SJSA1 (cell line): ENCODE data around the gene CDADC1. TPM values are rescaled to one million over a fixed set of nuclear protein-coding genes. Genes with fewer than 3 reads are reported as not detected.

ENCODE experiments used
- DNase-seq, 2 experiments: peaks; one replicate each; pipeline ENCODE4 v3.0.0-alpha.2; 2015 to 2020; ENCODE audit warnings: low spot score in 2 of 2, low read depth in 1 of 2
- H3K27ac ChIP-seq: fragments of 250-450 bp; sonication (Bioruptor Pico); 2 replicates; pipeline ENCODE4 v1.5.1; 2020; ENCODE audit warnings: mild to moderate bottlenecking, moderate library complexity
- H3K27me3 ChIP-seq: fragments of 250-450 bp; sonication (Bioruptor Pico); replicated peaks from 2 replicates; pipeline ENCODE4 v1.5.1; 2020; ENCODE audit warnings: mild to moderate bottlenecking, moderate library complexity
- H3K36me3 ChIP-seq: fragments of 250-450 bp; sonication (Bioruptor Pico); 2 replicates; pipeline ENCODE4 v1.5.1; 2020; ENCODE audit warnings: mild to moderate bottlenecking
- H3K4me1 ChIP-seq: fragments of 250-450 bp; sonication (Bioruptor Pico); replicated peaks from 2 replicates; pipeline ENCODE4 v1.6.1; 2021; ENCODE audit warnings: mild to moderate bottlenecking
- H3K4me3 ChIP-seq: fragments of 250-450 bp; sonication (Bioruptor Pico); 2 replicates; pipeline ENCODE4 v1.5.1; 2020; ENCODE audit warnings: mild to moderate bottlenecking
- H3K9me3 ChIP-seq: fragments of 250-450 bp; sonication (Bioruptor Pico); replicated peaks from 2 replicates; pipeline ENCODE4 v1.5.1; 2020; ENCODE audit warnings: mild to moderate bottlenecking
- total RNA-seq: library from RNA; depleted of rRNA; stranded (reverse); fragments of >200 nt; shearing (Covaris generic); gene quantifications from 2 replicates; pipeline ENCODE4 v1.2.3, GENCODE V29; 2014

Gene CDADC1
- total RNA-seq, 1 experiment from 2014 or later = 4.6 TPM

- peaks cover 25% of the 10 kb centered on the region for H3K4me1 ChIP-seq
- H3K4me3 ChIP-seq = no peak overlapping the region
- no peaks in the 10 kb centered on the region for H3K27me3 ChIP-seq
- H3K27ac ChIP-seq = no peak overlapping the region
- H3K9me3 ChIP-seq = no peaks in the 10 kb centered on the region
- DNase-seq = no peak
- H3K36me3 ChIP-seq = no peaks in the 10 kb centered on the region
Observed at GRCh38 chr13:49304763-49305700, 57.3 kb downstream of the CDADC1 start.

GRCh38 chr13:49305792-49306425 lies 58.2 kb downstream of the CDADC1 start:
- DNase-seq = no peak

GRCh38 chr13:49307365-49307764 lies 59.6 kb downstream of the CDADC1 start:
- no peak for DNase-seq
- Histone ChIP-seq H3K27ac (no peak overlapping the region), H3K27me3 (no peaks in the 10 kb centered on the region), H3K36me3 (no peaks in the 10 kb centered on the region), H3K9me3 (no peaks in the 10 kb centered on the region), H3K4me3 (no peak overlapping the region), H3K4me1 (peaks cover 15% of the 10 kb centered on the region)

More at GRCh38 chr13:49305792-49306425, 58.2 kb downstream of the CDADC1 start:
- Histone ChIP-seq H3K9me3 (no peaks in the 10 kb centered on the region), H3K4me1 (peaks cover 24% of the 10 kb centered on the region), H3K27ac (no peak overlapping the region), H3K36me3 (no peaks in the 10 kb centered on the region), H3K27me3 (no peaks in the 10 kb centered on the region), H3K4me3 (no peak overlapping the region)

- H3K27ac ChIP-seq = peak overlapping the region; percentile 68
- no peak overlapping the region for H3K4me3 ChIP-seq
- no peaks in the 10 kb centered on the region for H3K27me3 ChIP-seq
- no peaks in the 10 kb centered on the region for H3K36me3 ChIP-seq
- no peak for DNase-seq
- H3K4me1 ChIP-seq = peaks cover 18% of the 10 kb centered on the region
- no peaks in the 10 kb centered on the region for H3K9me3 ChIP-seq
Observed at GRCh38 chr13:49308097-49308875, 60.6 kb downstream of the CDADC1 start.

- H3K4me1 ChIP-seq = peaks cover 25% of the 10 kb centered on the region
- peak overlapping the region; percentile 68 for H3K27ac ChIP-seq
- H3K9me3 ChIP-seq = no peaks in the 10 kb centered on the region
- DNase-seq = peak in 1 of 2 experiments; percentile 29
- no peaks in the 10 kb centered on the region for H3K36me3 ChIP-seq
- no peak overlapping the region for H3K4me3 ChIP-seq
- no peaks in the 10 kb centered on the region for H3K27me3 ChIP-seq
Observed at GRCh38 chr13:49308921-49309408, 61.2 kb downstream of the CDADC1 start.

- no peaks in the 10 kb centered on the region for H3K27me3 ChIP-seq
- H3K36me3 ChIP-seq = no peaks in the 10 kb centered on the region
- peaks cover 38% of the 10 kb centered on the region for H3K4me1 ChIP-seq
- H3K4me3 ChIP-seq = no peak overlapping the region
- no peaks in the 10 kb centered on the region for H3K9me3 ChIP-seq
- H3K27ac ChIP-seq = no peak overlapping the region
- no peak for DNase-seq
Observed at GRCh38 chr13:49310251-49310650, 62.5 kb downstream of the CDADC1 start.

GRCh38 chr13:49311816-49312215 lies 64.1 kb downstream of the CDADC1 start:
- H3K4me1 ChIP-seq = peaks cover 38% of the 10 kb centered on the region
- H3K27ac ChIP-seq = no peak overlapping the region
- H3K36me3 ChIP-seq = no peaks in the 10 kb centered on the region
- no peaks in the 10 kb centered on the region for H3K27me3 ChIP-seq
- H3K4me3 ChIP-seq = no peak overlapping the region
- H3K9me3 ChIP-seq = no peaks in the 10 kb centered on the region
- DNase-seq = no peak

GRCh38 chr13:49314344-49314882 lies 66.7 kb downstream of the CDADC1 start:
- Histone ChIP-seq H3K36me3 (no peaks in the 10 kb centered on the region), H3K4me3 (no peak overlapping the region), H3K4me1 (peaks cover 30% of the 10 kb centered on the region), H3K27me3 (no peaks in the 10 kb centered on the region), H3K9me3 (no peaks in the 10 kb centered on the region), H3K27ac (peak overlapping the region; percentile 99)
- DNase-seq = peak in 1 of 2 experiments; percentile 55

GRCh38 chr13:49315036-49315565 lies 67.4 kb downstream of the CDADC1 start:
- H3K36me3 ChIP-seq = no peaks in the 10 kb centered on the region
- no peaks in the 10 kb centered on the region for H3K27me3 ChIP-seq
- H3K27ac ChIP-seq = peak overlapping the region; percentile 99
- peaks cover 36% of the 10 kb centered on the region for H3K4me1 ChIP-seq
- no peak overlapping the region for H3K4me3 ChIP-seq
- H3K9me3 ChIP-seq = no peaks in the 10 kb centered on the region
- DNase-seq = peak in 1 of 2 experiments; percentile 16

- H3K27ac ChIP-seq = no peak overlapping the region
- H3K27me3 ChIP-seq = no peaks in the 10 kb centered on the region
- H3K36me3 ChIP-seq = no peaks in the 10 kb centered on the region
- H3K9me3 ChIP-seq = no peaks in the 10 kb centered on the region
- DNase-seq = no peak
- H3K4me3 ChIP-seq = no peak overlapping the region
- H3K4me1 ChIP-seq = peaks cover 44% of the 10 kb centered on the region
Observed at GRCh38 chr13:49315756-49316482, 68.2 kb downstream of the CDADC1 start.

- H3K27ac ChIP-seq = peak overlapping the region; percentile 76
- no peak overlapping the region for H3K4me3 ChIP-seq
- no peaks in the 10 kb centered on the region for H3K27me3 ChIP-seq
- H3K36me3 ChIP-seq = no peaks in the 10 kb centered on the region
- DNase-seq = peak in 1 of 2 experiments; percentile 52
- peaks cover 28% of the 10 kb centered on the region for H3K4me1 ChIP-seq
- H3K9me3 ChIP-seq = no peaks in the 10 kb centered on the region
Observed at GRCh38 chr13:49319551-49319950, 71.8 kb downstream of the CDADC1 start.

GRCh38 chr13:49319951-49320350 lies 72.2 kb downstream of the CDADC1 start:
- H3K9me3 ChIP-seq = no peaks in the 10 kb centered on the region
- no peaks in the 10 kb centered on the region for H3K36me3 ChIP-seq
- peaks cover 24% of the 10 kb centered on the region for H3K4me1 ChIP-seq
- H3K27ac ChIP-seq = peak overlapping the region; percentile 76
- no peaks in the 10 kb centered on the region for H3K27me3 ChIP-seq
- H3K4me3 ChIP-seq = no peak overlapping the region
- no peak for DNase-seq
